Thyroid gland (tissue), 4 donors: ENCODE data around the gene TSPAN17. TPM values are rescaled to one million over a fixed set of nuclear protein-coding genes. Genes with fewer than 3 reads are reported as not detected.

Source experiments
- DNase-seq, 2 donors: peaks; one replicate each; pipeline ENCODE4 v3.0.0-alpha.2; 2019
- H3K27ac ChIP-seq, 3 donors: fragments of 200-600 bp; sonication (generic); 1 replicate in 2 of 3; 2 replicates in 1 of 3; pipeline ENCODE4 v1.5.1; 2016 to 2019; ENCODE audit warnings: mild to moderate bottlenecking in 1 of 3, moderate library complexity in 1 of 3
- H3K27me3 ChIP-seq: fragments of 200-600 bp; sonication (generic); one replicate; pipeline ENCODE4 v1.5.1; 2019
- H3K36me3 ChIP-seq, 2 donors: fragments of 200-600 bp; sonication (generic); one replicate each; pipeline ENCODE4 v1.5.1; 2016 to 2019
- H3K4me1 ChIP-seq, 2 donors: fragments of 200-600 bp; sonication (generic); one replicate each; pipeline ENCODE4 v1.5.1; 2017 to 2019
- H3K4me3 ChIP-seq, 3 donors: fragments of 200-600 bp; sonication (generic); replicated peaks in 1 of 3; 1 replicate in 2 of 3; 2 replicates in 1 of 3; pipeline ENCODE4 v1.5.1; 2016; ENCODE audit warnings: mild to moderate bottlenecking in 1 of 3
- H3K9me3 ChIP-seq: fragments of 200-600 bp; sonication (generic); one replicate; pipeline ENCODE4 v1.5.1; 2017
- POLR2A ChIP-seq, 2 donors: fragments of 450-650 bp; IDR thresholded peaks; one replicate each; pipeline ENCODE4 v1.6.1; 2017; ENCODE audit warnings: antibody characterized with exemption in 2 of 2, mild to moderate bottlenecking in 2 of 2, moderate library complexity in 1 of 2
- WGBS, 2 donors: methylation state at CpG; one replicate each; pipeline ENCODE4 v1.1.5; 2017; 5-methylcytosine and 5-hydroxymethylcytosine counted together
- intact Hi-C: fragments of 100-400 bp; cut with DNase I; formaldehyde crosslinking; loops from one replicate; pipeline ENCODE4 v1.15.1; 2023
- total RNA-seq, 4 donors: library from RNA; depleted of rRNA; stranded (reverse); fragments of >200 nt; gene quantifications; one replicate each; pipeline ENCODE4 v1.2.3, GENCODE V29; 2016
- TF ChIP-seq, protein P1 (sequence below), 6 experiments: fragments of 200-600 bp in 3 of 6; fragments of 450-650 bp in 3 of 6; sonication (generic) in 3 of 6; IDR thresholded peaks; one replicate each; pipeline ENCODE4 v1.5.1; 2016 to 2019; ENCODE audit warnings: antibody characterized with exemption in 6 of 6, mild to moderate bottlenecking in 2 of 6, inconsistent platforms in 1 of 6, moderate library complexity in 1 of 6

TSPAN17 gene
- total RNA-seq, 4 donors from 2014 or later = 18.9 to 24.7 (median 21.0) TPM

DNA sequence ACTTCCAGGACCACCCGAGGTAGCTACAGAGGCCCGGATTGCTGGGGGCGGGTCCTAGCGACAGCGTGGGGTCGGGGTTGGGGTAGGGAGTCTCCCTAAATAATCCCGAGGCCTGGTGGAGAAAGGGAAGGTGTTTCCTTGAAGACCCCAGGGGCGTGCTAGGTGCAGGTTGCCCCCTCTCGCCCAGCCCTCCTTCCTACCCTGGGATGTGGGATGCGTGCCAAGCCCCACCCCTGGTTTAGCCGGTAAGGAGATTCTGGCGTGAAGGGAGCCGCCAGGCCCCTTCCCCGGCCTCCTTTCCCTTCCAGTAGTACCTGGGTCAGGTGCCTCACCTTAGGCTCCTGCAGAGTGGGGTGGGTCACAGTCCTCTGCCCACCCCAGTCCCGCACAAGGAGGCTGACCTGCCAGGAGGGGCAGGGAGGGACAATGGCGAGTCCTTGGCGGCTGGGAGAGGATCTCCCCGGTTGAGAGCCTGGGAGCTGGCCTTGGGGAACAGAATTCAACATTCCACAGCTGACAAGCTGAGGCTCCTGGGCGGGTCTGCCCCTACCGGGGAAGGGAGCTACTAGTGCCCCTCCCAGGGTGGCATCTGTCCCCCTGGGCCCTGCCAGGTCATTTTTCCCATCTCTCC lies 674 bp downstream of the TSPAN17 start:
- intact Hi-C loops = loop anchor here (10.0 kb wide), 1 partner anchor 203 kb away; the partner anchor contains the start of gene FAF2
- peak; percentile 73 to 81 for DNase-seq

DNA sequence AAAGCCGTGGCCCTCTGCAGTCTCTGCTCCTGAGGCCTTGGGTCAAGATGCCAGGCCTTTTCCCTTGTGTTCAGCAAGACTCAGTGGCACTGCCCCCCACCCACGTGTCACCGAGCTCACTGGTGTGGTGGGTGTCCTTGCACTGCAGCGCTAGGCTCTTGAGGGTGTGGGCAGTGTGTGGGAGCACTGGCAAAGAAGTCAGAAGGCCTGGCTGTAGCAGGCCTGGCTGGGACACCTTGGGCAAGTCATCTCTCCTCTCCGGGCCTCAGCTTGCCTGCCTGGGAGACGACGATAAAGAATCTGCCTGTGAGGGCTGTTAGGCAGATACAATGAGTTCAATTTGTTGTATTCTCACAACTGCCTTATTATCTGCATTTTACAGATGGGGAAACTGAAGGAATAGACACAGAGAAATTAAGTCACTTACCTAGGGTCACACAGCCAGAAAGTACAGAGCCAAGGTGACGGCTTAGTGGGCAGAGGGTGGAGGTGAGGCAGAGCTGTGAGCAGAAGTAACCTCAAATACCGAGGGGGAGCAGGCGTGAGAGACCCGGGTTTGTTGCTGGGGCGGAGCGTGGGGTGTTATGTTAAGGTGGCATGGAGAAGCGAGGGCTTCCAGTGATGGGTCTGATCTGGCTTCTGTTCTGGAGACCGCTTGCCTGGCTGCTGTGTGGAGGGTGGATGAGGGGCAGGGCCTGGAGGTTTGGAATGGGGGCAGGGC lies 1.4 kb downstream of the TSPAN17 start:
- peak overlapping the region in 1 of 3 donors; percentile 89 for H3K4me3 ChIP-seq

More for the DNA sequence above, 674 bp downstream of the TSPAN17 start:
- peaks cover 12 to 17% of the 10 kb centered on the region in 2 donors for H3K4me1 ChIP-seq
- no peaks in the 10 kb centered on the region for H3K36me3 ChIP-seq
- peak overlapping the region; percentile 26 to 89 (median 43) for H3K4me3 ChIP-seq
- H3K27ac ChIP-seq = peak overlapping the region in 2 of 3 donors; percentile 43 to 61
- H3K9me3 ChIP-seq = no peaks in the 10 kb centered on the region
- WGBS, 2 donors = 5 to 6% methylated on average over 8 to 9 of the region's 20 CpGs
- no peak for TF ChIP-seq POLR2A (IDR thresholded peaks at IDR 0.05)
- TF ChIP-seq, protein P1, sequence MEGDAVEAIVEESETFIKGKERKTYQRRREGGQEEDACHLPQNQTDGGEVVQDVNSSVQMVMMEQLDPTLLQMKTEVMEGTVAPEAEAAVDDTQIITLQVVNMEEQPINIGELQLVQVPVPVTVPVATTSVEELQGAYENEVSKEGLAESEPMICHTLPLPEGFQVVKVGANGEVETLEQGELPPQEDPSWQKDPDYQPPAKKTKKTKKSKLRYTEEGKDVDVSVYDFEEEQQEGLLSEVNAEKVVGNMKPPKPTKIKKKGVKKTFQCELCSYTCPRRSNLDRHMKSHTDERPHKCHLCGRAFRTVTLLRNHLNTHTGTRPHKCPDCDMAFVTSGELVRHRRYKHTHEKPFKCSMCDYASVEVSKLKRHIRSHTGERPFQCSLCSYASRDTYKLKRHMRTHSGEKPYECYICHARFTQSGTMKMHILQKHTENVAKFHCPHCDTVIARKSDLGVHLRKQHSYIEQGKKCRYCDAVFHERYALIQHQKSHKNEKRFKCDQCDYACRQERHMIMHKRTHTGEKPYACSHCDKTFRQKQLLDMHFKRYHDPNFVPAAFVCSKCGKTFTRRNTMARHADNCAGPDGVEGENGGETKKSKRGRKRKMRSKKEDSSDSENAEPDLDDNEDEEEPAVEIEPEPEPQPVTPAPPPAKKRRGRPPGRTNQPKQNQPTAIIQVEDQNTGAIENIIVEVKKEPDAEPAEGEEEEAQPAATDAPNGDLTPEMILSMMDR (IDR thresholded peaks at IDR 0.05) = no peak
- H3K27me3 ChIP-seq = no peaks in the 10 kb centered on the region

DNA sequence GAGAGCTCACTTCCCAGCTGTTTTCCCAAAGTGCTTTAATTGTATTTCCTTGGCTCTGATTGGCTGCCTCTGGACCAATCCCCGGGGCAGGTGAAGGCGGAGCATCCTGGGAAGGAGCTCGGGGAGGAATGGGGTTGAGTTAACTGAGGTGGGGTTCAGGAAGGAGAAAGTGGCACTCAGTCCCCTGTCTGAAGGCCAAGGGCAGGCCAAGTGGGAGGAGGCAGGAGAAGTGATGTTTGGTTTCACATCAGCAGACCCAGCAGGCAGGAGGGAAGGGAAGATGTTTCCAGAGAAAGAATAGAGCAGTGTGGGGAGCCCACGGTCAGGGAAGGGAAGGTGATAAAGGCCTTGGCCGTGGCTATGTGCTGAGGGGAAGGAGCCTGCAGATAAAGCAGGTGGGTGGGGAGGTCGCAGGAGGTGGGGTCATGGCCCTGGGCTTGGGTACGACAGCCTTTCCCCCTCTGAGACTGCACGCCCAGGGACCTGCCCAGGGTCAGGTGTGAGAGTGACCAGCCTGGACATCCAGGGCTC lies 3.1 kb downstream of the TSPAN17 start:
- TF ChIP-seq POLR2A (IDR thresholded peaks at IDR 0.05) = no peak
- TF ChIP-seq, protein P1 (IDR thresholded peaks at IDR 0.05) = no peak
- 73 to 76% methylated on average over 8 of the region's 8 CpGs for WGBS, 2 donors
- DNase-seq = no peak
- Histone ChIP-seq H3K27me3 (no peaks in the 10 kb centered on the region), H3K9me3 (no peaks in the 10 kb centered on the region), H3K4me3 (no peak overlapping the region), H3K27ac (no peak overlapping the region), H3K4me1 (peaks cover 12 to 17% of the 10 kb centered on the region in 2 donors), H3K36me3 (no peaks in the 10 kb centered on the region)
- intact Hi-C loops = no loop called here

More for the DNA sequence above, 1.4 kb downstream of the TSPAN17 start:
- H3K36me3 ChIP-seq = no peaks in the 10 kb centered on the region
- no peaks in the 10 kb centered on the region for H3K27me3 ChIP-seq
- no peak for TF ChIP-seq POLR2A (IDR thresholded peaks at IDR 0.05)
- TF ChIP-seq, protein P1 (IDR thresholded peaks at IDR 0.05) = no peak
- intact Hi-C loops = loop anchor here (10.0 kb wide), 1 partner anchor 204 kb away; the partner anchor contains the start of gene FAF2
- no peaks in the 10 kb centered on the region for H3K9me3 ChIP-seq
- H3K27ac ChIP-seq = peak overlapping the region in 2 of 3 donors; percentile 43 to 61
- no peak for DNase-seq
- 76 to 78% methylated on average over 12 to 15 of the region's 15 CpGs for WGBS, 2 donors
- peaks cover 12 to 17% of the 10 kb centered on the region in 2 donors for H3K4me1 ChIP-seq

DNA sequence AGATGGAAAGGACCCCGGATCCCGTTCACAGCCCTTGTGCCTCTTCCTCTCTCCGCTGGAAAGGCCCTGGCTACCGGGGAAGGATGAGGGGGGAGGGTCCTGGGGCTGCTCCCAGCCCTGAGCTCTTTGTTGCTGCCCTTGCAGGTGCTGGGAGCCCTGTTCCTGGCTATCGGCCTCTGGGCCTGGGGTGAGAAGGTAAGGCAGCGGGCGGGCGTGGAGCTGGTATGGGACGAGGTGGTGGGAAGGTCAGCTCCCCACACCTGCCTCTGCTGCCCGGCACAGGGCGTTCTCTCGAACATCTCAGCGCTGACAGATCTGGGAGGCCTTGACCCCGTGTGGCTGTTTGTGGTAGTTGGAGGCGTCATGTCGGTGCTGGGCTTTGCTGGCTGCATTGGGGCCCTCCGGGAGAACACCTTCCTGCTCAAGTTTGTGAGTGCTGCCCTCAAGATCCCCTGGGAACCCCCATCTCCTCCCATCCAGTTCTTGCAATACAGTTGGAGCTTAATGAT lies 4.2 kb downstream of the TSPAN17 start:
- intact Hi-C loops = no loop called here
- no peaks in the 10 kb centered on the region for H3K27me3 ChIP-seq
- DNase-seq = no peak
- H3K27ac ChIP-seq = no peak overlapping the region
- no peak for TF ChIP-seq POLR2A (IDR thresholded peaks at IDR 0.05)
- TF ChIP-seq, protein P1 (IDR thresholded peaks at IDR 0.05) = no peak
- H3K9me3 ChIP-seq = no peaks in the 10 kb centered on the region
- 88 to 97% methylated on average over 6 to 11 of the region's 17 CpGs for WGBS, 2 donors
- peaks cover 11 to 16% of the 10 kb centered on the region in 2 donors for H3K4me1 ChIP-seq
- no peak overlapping the region for H3K4me3 ChIP-seq
- peaks cover under 1% of the 10 kb centered on the region in 2 donors for H3K36me3 ChIP-seq
